ENCODE measurements around the gene TLCD3A. TPM values are rescaled to one million over a fixed set of nuclear protein-coding genes. Genes with fewer than 3 reads are reported as not detected.

TLCD3A gene
- total RNA-seq, 1 experiment from 2014 or later = 13.4 TPM

GRCh38 chr17:699345-699744, 33.1 kb upstream of the TLCD3A start:
- H3K4me1 Mint-ChIP-seq (ENCODE audit: low read depth, unreplicated experiment) = no peaks in the 10 kb centered on the region
- Histone ChIP-seq H3K27me3 (replicated peaks; ENCODE audit: control insufficient read depth, insufficient read depth, low read length) (no peaks in the 10 kb centered on the region), H3K4me1 (no peaks in the 10 kb centered on the region), H3K9me3 (no peaks in the 10 kb centered on the region), H3K4me3 (ENCODE audit: low read depth, low read length) (no peak overlapping the region), H3K36me3 (ENCODE audit: control insufficient read depth, insufficient read depth, low read length) (no peaks in the 10 kb centered on the region)
- H3K4me3 Mint-ChIP-seq (ENCODE audit: unreplicated experiment) = no peak overlapping the region
- no peak for TF ChIP-seq CTCF (IDR thresholded peaks at IDR 0.05; ENCODE audit: insufficient read depth in 1 of 2, low read depth in 1 of 2, low read length in 1 of 2, severe bottlenecking in 1 of 2, unreplicated experiment in 1 of 2)
- DNase-seq = no peak
- POLR2A ChIA-PET = no interaction called here
- H3K27me3 Mint-ChIP-seq (ENCODE audit: insufficient read depth, unreplicated experiment) = no peaks in the 10 kb centered on the region
- no peaks in the 10 kb centered on the region for H3K9me3 Mint-ChIP-seq (ENCODE audit: unreplicated experiment)
- H3K36me3 Mint-ChIP-seq (ENCODE audit: insufficient read depth, unreplicated experiment) = peaks cover 15% of the 10 kb centered on the region
- BruUV-seq (replicated peaks) = no TSS peak
- CTCF ChIA-PET = interaction anchor here (1.1 kb wide), 1 partner anchor 265 kb away, joined by 3 read pairs; no protein-coding TSS in a partner anchor
- intact Hi-C loops (cut with micrococcal nuclease; ENCODE audit: unreplicated experiment) = no loop called here
- H3K27ac Mint-ChIP-seq (ENCODE audit: unreplicated experiment) = no peak overlapping the region

DNA sequence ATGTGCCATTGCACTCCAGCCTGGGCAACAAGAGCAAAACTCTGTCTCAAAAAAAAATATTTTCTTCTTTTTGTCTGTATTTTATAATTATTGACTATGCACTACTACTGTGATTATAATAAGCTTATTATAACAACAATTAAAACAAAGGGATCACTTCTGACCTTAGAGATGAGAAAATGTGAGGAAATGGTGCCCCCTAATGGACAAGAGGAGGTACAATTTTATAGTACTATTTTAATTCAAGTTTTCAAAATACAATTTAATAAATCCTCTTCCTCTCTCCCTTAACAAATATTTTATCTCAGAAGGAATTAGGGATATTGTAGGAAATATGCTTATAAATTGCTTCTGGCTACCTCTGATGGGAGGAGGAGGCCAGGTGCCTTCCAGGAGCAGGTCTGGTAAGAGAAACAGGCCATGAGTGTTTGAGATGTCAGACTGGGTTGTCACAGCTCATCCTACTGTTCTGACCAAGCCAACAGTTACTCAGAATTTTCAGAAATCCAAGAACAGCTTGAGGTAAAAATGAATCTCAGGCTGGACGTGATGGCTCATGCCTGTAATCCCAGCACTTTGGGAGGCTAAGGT, 31.8 kb upstream of the TLCD3A start:
- POLR2A ChIA-PET = no interaction called here
- Histone ChIP-seq H3K27me3 (replicated peaks; ENCODE audit: control insufficient read depth, insufficient read depth, low read length) (no peaks in the 10 kb centered on the region), H3K4me3 (ENCODE audit: low read depth, low read length) (no peak overlapping the region), H3K9me3 (no peaks in the 10 kb centered on the region), H3K36me3 (ENCODE audit: control insufficient read depth, insufficient read depth, low read length) (no peaks in the 10 kb centered on the region), H3K4me1 (no peaks in the 10 kb centered on the region)
- Mint-ChIP-seq H3K36me3 (ENCODE audit: insufficient read depth, unreplicated experiment) (peaks cover 15% of the 10 kb centered on the region), H3K27ac (ENCODE audit: unreplicated experiment) (no peak overlapping the region), H3K27me3 (ENCODE audit: insufficient read depth, unreplicated experiment) (no peaks in the 10 kb centered on the region), H3K4me1 (ENCODE audit: low read depth, unreplicated experiment) (no peaks in the 10 kb centered on the region), H3K4me3 (ENCODE audit: unreplicated experiment) (no peak overlapping the region), H3K9me3 (ENCODE audit: unreplicated experiment) (no peaks in the 10 kb centered on the region)
- DNase-seq = peak in 1 of 2 experiments; percentile 2
- CTCF ChIA-PET = interaction anchor here (0.6 to 1.1 kb wide), 3 partner anchors 132 to 288 kb away, joined by 3 to 10 read pairs (median 3); no protein-coding TSS in a partner anchor
- BruUV-seq (replicated peaks) = no TSS peak
- TF ChIP-seq CTCF (IDR thresholded peaks at IDR 0.05; ENCODE audit: insufficient read depth in 1 of 2, low read depth in 1 of 2, low read length in 1 of 2, severe bottlenecking in 1 of 2, unreplicated experiment in 1 of 2) = peak; percentile 11 to 29
- intact Hi-C loops (cut with micrococcal nuclease; ENCODE audit: unreplicated experiment) = loop anchor here (1.0 kb wide), 1 partner anchor 288 kb away; no protein-coding TSS in a partner anchor

DNA sequence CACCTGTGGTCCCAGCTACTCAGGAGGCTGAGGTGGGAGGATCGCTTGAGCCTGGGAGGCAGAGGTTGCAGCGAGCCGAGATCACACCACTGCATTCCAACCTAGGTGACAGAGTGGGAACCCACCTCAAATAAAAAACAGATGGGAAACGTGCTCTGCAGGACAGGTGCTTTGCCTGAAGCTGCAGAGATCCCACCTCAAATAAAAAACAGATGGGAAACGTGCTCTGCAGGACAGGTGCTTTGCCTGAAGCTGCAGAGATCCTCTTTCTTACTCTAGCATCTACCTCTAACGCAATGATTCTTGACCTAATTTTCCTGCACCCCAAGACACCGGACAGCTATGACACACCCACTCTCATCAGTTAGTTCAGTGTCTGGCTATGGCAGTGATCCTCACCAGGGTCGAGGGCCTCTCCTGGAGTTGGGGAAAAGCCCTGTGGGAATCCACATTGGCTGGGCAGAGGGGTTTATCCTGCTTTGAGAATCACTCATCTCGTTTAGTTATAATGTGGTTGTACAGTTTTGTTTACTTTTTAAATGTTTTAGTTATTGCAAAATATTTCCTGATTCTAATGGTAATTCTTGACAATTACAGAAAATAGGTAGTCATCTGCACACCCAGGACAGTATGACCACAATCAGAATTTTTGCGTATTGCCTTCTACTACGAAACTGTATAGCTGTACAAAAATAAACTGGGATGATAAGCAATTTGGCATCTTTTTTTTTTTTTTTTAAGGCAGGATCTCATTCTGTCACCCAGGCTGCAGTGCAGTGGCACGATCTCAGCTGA, 29.1 kb upstream of the TLCD3A start:
- no peak overlapping the region for H3K27ac Mint-ChIP-seq (ENCODE audit: unreplicated experiment)
- no peak overlapping the region for H3K4me3 Mint-ChIP-seq (ENCODE audit: unreplicated experiment)
- Histone ChIP-seq H3K9me3 (no peaks in the 10 kb centered on the region), H3K36me3 (ENCODE audit: control insufficient read depth, insufficient read depth, low read length) (no peaks in the 10 kb centered on the region), H3K4me3 (ENCODE audit: low read depth, low read length) (no peak overlapping the region), H3K4me1 (no peaks in the 10 kb centered on the region), H3K27me3 (replicated peaks; ENCODE audit: control insufficient read depth, insufficient read depth, low read length) (no peaks in the 10 kb centered on the region)
- no peak for TF ChIP-seq CTCF (IDR thresholded peaks at IDR 0.05; ENCODE audit: insufficient read depth in 1 of 2, low read depth in 1 of 2, low read length in 1 of 2, severe bottlenecking in 1 of 2, unreplicated experiment in 1 of 2)
- intact Hi-C loops (cut with micrococcal nuclease; ENCODE audit: unreplicated experiment) = no loop called here
- no peaks in the 10 kb centered on the region for H3K4me1 Mint-ChIP-seq (ENCODE audit: low read depth, unreplicated experiment)
- no peaks in the 10 kb centered on the region for H3K27me3 Mint-ChIP-seq (ENCODE audit: insufficient read depth, unreplicated experiment)
- no TSS peak for BruUV-seq (replicated peaks)
- H3K36me3 Mint-ChIP-seq (ENCODE audit: insufficient read depth, unreplicated experiment) = no peaks in the 10 kb centered on the region
- POLR2A ChIA-PET = no interaction called here
- DNase-seq = no peak
- CTCF ChIA-PET = no interaction called here
- no peaks in the 10 kb centered on the region for H3K9me3 Mint-ChIP-seq (ENCODE audit: unreplicated experiment)
